ENCODE data around the gene SLC1A2.

SLC1A2 gene

DNA sequence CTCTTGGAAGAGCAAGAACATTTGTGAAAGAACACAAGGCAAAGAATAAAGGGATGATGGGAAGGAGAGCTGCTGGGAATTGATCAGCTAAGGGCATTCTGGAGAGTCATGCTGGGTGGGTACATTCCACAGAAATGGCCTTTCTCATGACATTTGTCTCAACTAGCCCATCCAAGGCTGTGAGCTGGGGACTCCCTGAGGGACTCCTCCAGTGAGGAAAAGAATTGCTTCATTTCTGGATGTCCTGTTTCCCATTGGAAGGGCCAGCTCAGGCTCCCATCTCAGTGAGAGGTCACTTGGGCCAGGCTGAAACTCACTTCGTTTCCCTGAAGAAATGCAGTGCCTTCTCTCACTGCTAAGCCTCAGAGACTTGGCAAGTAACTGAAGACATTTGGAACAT is 173.6 kb downstream of the SLC1A2 start:
- no peaks in the 10 kb centered on the region for H3K36me3 ChIP-seq (ENCODE audit: control insufficient read depth, insufficient read depth, low read length)
- no peak overlapping the region for H3K4me3 ChIP-seq (ENCODE audit: low read length)
- no peak overlapping the region for H3K9ac ChIP-seq (ENCODE audit: low read length)
- no peaks in the 10 kb centered on the region for H3K4me1 ChIP-seq (ENCODE audit: control insufficient read depth, insufficient read depth, low read length)
- no peaks in the 10 kb centered on the region for H3K9me3 ChIP-seq (ENCODE audit: control insufficient read depth, low read length)
- no peaks in the 10 kb centered on the region for H3K27me3 ChIP-seq (ENCODE audit: control insufficient read depth, insufficient read depth, low read length)

DNA sequence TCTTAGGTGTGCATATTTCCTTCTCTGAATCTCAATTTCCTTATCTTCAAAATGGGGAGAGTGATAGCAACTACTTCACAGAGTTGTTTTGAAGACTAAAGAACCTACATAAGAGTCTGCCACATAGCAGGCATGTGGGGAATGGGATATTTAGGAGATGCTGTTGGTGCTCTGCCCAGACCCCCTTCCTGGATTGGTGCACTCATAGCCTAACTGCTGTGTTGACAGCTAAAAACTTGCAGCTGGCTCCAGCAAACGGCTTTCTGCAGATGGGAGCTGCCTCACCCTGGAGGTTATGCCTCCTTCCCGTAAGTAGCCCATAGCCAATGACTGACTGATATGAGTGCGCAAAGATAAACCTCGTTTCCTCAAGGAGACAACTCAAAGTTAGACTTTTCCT is 174.3 kb downstream of the SLC1A2 start:
- no peaks in the 10 kb centered on the region for H3K36me3 ChIP-seq (ENCODE audit: control insufficient read depth, insufficient read depth, low read length)
- H3K27me3 ChIP-seq (ENCODE audit: control insufficient read depth, insufficient read depth, low read length) = no peaks in the 10 kb centered on the region
- no peak overlapping the region for H3K9ac ChIP-seq (ENCODE audit: low read length)
- H3K4me3 ChIP-seq (ENCODE audit: low read length) = no peak overlapping the region
- H3K9me3 ChIP-seq (ENCODE audit: control insufficient read depth, low read length) = no peaks in the 10 kb centered on the region
- no peaks in the 10 kb centered on the region for H3K4me1 ChIP-seq (ENCODE audit: control insufficient read depth, insufficient read depth, low read length)

DNA sequence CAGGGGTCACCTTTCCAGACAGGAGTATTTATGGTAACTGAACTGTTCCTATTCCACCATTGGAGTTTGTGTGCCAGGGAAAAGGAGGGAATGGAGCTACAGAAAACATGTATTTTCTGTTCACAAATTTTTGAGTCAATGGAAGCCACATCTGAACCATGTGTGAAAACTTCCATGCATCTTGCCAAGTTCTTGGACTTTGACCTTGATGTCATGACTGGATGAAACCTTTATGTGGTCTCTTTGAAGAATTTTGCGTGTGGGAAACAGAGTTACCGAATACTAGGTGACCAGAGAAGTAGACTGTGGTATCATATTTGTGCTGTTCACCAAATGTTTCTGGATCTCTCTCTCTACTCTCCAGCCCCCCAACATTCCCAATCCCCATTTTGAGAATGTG is 175.6 kb downstream of the SLC1A2 start:
- H3K36me3 ChIP-seq (ENCODE audit: control insufficient read depth, insufficient read depth, low read length) = no peaks in the 10 kb centered on the region
- H3K9me3 ChIP-seq (ENCODE audit: control insufficient read depth, low read length) = no peaks in the 10 kb centered on the region
- H3K4me1 ChIP-seq (ENCODE audit: control insufficient read depth, insufficient read depth, low read length) = no peaks in the 10 kb centered on the region
- H3K4me3 ChIP-seq (ENCODE audit: low read length) = no peak overlapping the region
- H3K27me3 ChIP-seq (ENCODE audit: control insufficient read depth, insufficient read depth, low read length) = no peaks in the 10 kb centered on the region
- H3K9ac ChIP-seq (ENCODE audit: low read length) = no peak overlapping the region

- Histone ChIP-seq H3K4me1 (ENCODE audit: control insufficient read depth, insufficient read depth, low read length) (no peaks in the 10 kb centered on the region), H3K9me3 (ENCODE audit: control insufficient read depth, low read length) (no peaks in the 10 kb centered on the region), H3K4me3 (ENCODE audit: low read length) (no peak overlapping the region), H3K9ac (ENCODE audit: low read length) (no peak overlapping the region), H3K27me3 (ENCODE audit: control insufficient read depth, insufficient read depth, low read length) (no peaks in the 10 kb centered on the region), H3K36me3 (ENCODE audit: control insufficient read depth, insufficient read depth, low read length) (no peaks in the 10 kb centered on the region)
Measured at GRCh38 chr11:35242412-35243242, 176.7 kb downstream of the SLC1A2 start.

DNA sequence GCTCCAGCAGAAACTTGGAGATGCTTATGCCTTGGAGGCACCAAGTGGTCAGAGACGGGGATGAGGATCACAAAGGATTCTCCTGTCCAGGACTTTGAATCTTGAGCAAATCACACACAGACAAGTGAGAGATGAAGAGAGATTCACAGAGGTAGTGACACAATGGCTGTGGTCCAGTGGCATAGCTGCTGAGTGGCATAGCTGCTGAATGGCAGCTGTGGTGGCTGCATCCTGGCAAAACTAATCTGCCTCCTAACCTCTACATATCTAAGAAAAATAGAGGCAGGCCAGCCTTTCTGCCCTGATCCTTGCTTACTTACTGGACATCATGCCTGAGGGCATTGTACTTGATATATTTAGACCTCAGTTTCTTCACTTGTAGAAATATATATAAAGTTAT is 177.8 kb downstream of the SLC1A2 start:
- Histone ChIP-seq H3K4me3 (ENCODE audit: low read length) (no peak overlapping the region), H3K4me1 (ENCODE audit: control insufficient read depth, insufficient read depth, low read length) (peaks cover 6% of the 10 kb centered on the region), H3K9ac (ENCODE audit: low read length) (no peak overlapping the region), H3K9me3 (ENCODE audit: control insufficient read depth, low read length) (no peaks in the 10 kb centered on the region), H3K27me3 (ENCODE audit: control insufficient read depth, insufficient read depth, low read length) (no peaks in the 10 kb centered on the region), H3K36me3 (ENCODE audit: control insufficient read depth, insufficient read depth, low read length) (no peaks in the 10 kb centered on the region)

DNA sequence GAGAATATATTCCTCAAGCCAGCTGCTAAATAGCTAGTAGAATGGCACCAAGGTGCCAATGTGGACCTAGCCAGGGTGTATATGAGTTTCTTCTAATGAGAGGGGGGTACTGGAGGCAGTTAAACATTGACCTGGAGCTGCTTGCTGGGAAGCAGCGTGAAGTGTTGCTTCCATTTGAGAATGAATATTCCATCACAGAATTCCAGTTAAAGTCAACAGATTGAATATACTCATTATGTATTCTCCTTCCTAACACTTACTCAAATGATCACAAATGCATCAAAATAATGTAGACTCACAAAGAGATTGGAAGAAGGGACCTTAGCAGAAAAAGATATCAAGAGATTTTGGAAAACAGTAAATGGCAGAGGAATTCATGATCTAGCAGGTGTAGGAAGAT is 178.3 kb downstream of the SLC1A2 start:
- H3K9ac ChIP-seq (ENCODE audit: low read length) = no peak overlapping the region
- no peaks in the 10 kb centered on the region for H3K9me3 ChIP-seq (ENCODE audit: control insufficient read depth, low read length)
- H3K27me3 ChIP-seq (ENCODE audit: control insufficient read depth, insufficient read depth, low read length) = no peaks in the 10 kb centered on the region
- no peaks in the 10 kb centered on the region for H3K36me3 ChIP-seq (ENCODE audit: control insufficient read depth, insufficient read depth, low read length)
- peaks cover 10% of the 10 kb centered on the region for H3K4me1 ChIP-seq (ENCODE audit: control insufficient read depth, insufficient read depth, low read length)
- no peak overlapping the region for H3K4me3 ChIP-seq (ENCODE audit: low read length)

DNA sequence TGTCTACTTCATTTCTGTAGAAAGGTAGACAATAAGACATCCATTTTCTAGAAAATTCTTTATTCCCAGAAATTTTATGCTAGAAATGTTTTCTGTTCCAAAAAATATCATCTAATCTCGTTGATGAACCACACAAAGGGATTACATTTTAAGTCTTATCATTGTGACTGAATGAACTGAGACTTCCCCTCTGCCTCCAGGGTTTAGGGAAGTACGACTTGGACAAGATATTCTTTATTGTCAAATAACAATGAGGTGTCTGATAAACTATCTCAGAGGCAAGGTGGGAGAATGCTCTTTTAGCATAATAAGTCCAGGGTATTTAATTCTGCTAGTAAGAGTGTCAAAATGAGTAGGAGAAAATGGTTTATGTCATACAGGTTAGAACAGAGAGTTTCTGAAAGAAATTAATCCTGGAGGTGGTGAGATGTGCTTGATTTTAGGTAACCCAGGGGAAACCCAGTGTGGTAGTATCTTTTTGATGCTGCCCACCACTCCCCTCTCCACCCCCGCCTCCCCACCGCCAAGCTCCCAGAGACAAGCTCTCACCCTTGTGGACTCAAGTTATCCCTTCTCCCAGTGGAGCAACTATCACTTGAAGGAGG is 179.8 kb downstream of the SLC1A2 start:
- no peaks in the 10 kb centered on the region for H3K27me3 ChIP-seq (ENCODE audit: control insufficient read depth, insufficient read depth, low read length)
- H3K4me1 ChIP-seq (ENCODE audit: control insufficient read depth, insufficient read depth, low read length) = peaks cover 15% of the 10 kb centered on the region
- H3K9ac ChIP-seq (ENCODE audit: low read length) = no peak overlapping the region
- H3K36me3 ChIP-seq (ENCODE audit: control insufficient read depth, insufficient read depth, low read length) = no peaks in the 10 kb centered on the region
- H3K4me3 ChIP-seq (ENCODE audit: low read length) = no peak overlapping the region
- no peaks in the 10 kb centered on the region for H3K9me3 ChIP-seq (ENCODE audit: control insufficient read depth, low read length)

DNA sequence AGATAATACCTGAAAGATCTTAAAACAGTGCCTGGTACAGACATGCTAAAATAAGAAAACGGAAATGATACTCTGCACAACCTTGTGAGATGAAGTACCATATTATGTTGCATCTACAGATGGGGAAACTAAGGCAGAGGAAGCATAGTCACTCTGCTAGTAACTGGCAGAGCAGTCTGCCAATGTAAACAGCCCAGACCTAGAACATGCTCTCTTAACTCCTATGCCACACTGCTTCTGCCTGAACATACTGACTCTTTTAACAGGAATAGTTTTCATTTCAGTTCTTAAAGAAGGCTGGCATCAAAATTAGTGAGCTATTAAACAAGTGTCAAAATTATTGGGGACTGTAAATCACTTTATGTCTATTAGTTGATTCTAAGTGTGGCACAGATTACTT is 180.5 kb downstream of the SLC1A2 start:
- Histone ChIP-seq H3K36me3 (ENCODE audit: control insufficient read depth, insufficient read depth, low read length) (no peaks in the 10 kb centered on the region), H3K9ac (ENCODE audit: low read length) (no peak overlapping the region), H3K4me1 (ENCODE audit: control insufficient read depth, insufficient read depth, low read length) (peaks cover 15% of the 10 kb centered on the region), H3K9me3 (ENCODE audit: control insufficient read depth, low read length) (no peaks in the 10 kb centered on the region), H3K4me3 (ENCODE audit: low read length) (no peak overlapping the region), H3K27me3 (ENCODE audit: control insufficient read depth, insufficient read depth, low read length) (no peaks in the 10 kb centered on the region)

GRCh38 chr11:35237860-35238715 is 181.3 kb downstream of the SLC1A2 start:
- Histone ChIP-seq H3K9me3 (ENCODE audit: control insufficient read depth, low read length) (no peaks in the 10 kb centered on the region), H3K9ac (ENCODE audit: low read length) (no peak overlapping the region), H3K4me3 (ENCODE audit: low read length) (no peak overlapping the region), H3K36me3 (ENCODE audit: control insufficient read depth, insufficient read depth, low read length) (no peaks in the 10 kb centered on the region), H3K4me1 (ENCODE audit: control insufficient read depth, insufficient read depth, low read length) (peaks cover 15% of the 10 kb centered on the region), H3K27me3 (ENCODE audit: control insufficient read depth, insufficient read depth, low read length) (no peaks in the 10 kb centered on the region)

- Histone ChIP-seq H3K4me3 (ENCODE audit: low read length) (no peak overlapping the region), H3K36me3 (ENCODE audit: control insufficient read depth, insufficient read depth, low read length) (no peaks in the 10 kb centered on the region), H3K27me3 (ENCODE audit: control insufficient read depth, insufficient read depth, low read length) (no peaks in the 10 kb centered on the region), H3K9me3 (ENCODE audit: control insufficient read depth, low read length) (no peaks in the 10 kb centered on the region), H3K4me1 (ENCODE audit: control insufficient read depth, insufficient read depth, low read length) (peaks cover 15% of the 10 kb centered on the region), H3K9ac (ENCODE audit: low read length) (no peak overlapping the region)
Measured at GRCh38 chr11:35237351-35237750, 182.0 kb downstream of the SLC1A2 start.

GRCh38 chr11:35236667-35237003 is 182.7 kb downstream of the SLC1A2 start:
- Histone ChIP-seq H3K27me3 (ENCODE audit: control insufficient read depth, insufficient read depth, low read length) (no peaks in the 10 kb centered on the region), H3K4me1 (ENCODE audit: control insufficient read depth, insufficient read depth, low read length) (peaks cover 15% of the 10 kb centered on the region), H3K36me3 (ENCODE audit: control insufficient read depth, insufficient read depth, low read length) (no peaks in the 10 kb centered on the region), H3K9me3 (ENCODE audit: control insufficient read depth, low read length) (no peaks in the 10 kb centered on the region), H3K9ac (ENCODE audit: low read length) (no peak overlapping the region), H3K4me3 (ENCODE audit: low read length) (no peak overlapping the region)

Data from mucosa of stomach (tissue), 1 donor.